ENCODE results near the gene SNRPD3. TPM values are rescaled to one million over a fixed set of nuclear protein-coding genes. Genes with fewer than 3 reads are reported as not detected.
"Not testable (repeated sequence)": the region's sequence is repeated elsewhere in the genome, so short reads cannot be mapped to it uniquely, and the experiment has no call there.

The SNRPD3 gene
- total RNA-seq, 1 donor from 2014 or later = 124 TPM

GRCh38 chr22:24523873-24524272 is 31.9 kb upstream of the SNRPD3 start:
- H3K27me3 Mint-ChIP-seq = peaks cover 6% of the 10 kb centered on the region
- no peak for TF ChIP-seq CTCF (IDR thresholded peaks at IDR 0.05; ENCODE audit: unreplicated experiment)
- peak overlapping the region; percentile 29 for H3K27ac Mint-ChIP-seq

DNA sequence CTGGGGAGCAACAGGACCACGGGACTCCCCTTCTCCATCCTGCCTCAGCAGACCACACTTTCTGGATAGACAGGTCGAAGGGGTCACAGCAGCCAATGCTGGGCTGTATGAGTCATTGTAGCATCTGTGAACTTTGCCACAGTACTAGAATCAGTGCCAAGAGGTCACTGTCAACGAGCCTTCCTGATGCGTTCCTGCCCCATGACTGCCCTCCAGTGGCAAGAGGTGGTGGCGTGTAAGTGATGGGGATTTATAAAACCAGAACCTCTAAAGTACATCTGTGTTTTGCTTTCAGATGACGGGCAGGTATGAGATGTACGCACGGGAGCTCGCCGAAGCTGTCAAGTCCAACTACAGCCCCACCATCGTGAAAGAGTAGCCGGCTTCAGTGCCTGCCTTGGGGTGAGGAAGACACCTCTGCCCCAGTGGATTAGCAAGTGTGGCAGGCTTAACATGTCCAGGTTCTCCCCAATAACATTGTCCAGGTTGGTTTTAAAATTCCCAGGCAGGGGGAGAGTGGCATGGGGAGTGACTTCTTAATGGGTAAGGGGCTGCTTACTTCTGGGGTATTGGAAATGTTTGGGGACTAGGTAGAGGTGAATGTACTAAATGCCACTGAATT is 30.3 kb upstream of the SNRPD3 start:
- TF ChIP-seq CTCF (IDR thresholded peaks at IDR 0.05; ENCODE audit: unreplicated experiment) = peak; percentile 84
- peaks cover 1% of the 10 kb centered on the region for H3K27me3 Mint-ChIP-seq
- H3K4me1 Mint-ChIP-seq (ENCODE audit: low read depth) = peaks cover 6% of the 10 kb centered on the region
- DNase-seq (ENCODE audit: low spot score, unreplicated experiment) = peak; percentile 65
- no peak overlapping the region for H3K4me3 Mint-ChIP-seq (ENCODE audit: low read depth)
- no peak overlapping the region for H3K27ac Mint-ChIP-seq
- peaks cover 4% of the 10 kb centered on the region for H3K9me3 Mint-ChIP-seq (ENCODE audit: low read depth)
- no peaks in the 10 kb centered on the region for H3K36me3 Mint-ChIP-seq (ENCODE audit: insufficient read depth)

More at GRCh38 chr22:24523873-24524272, 31.9 kb upstream of the SNRPD3 start:
- DNase-seq (ENCODE audit: low spot score, unreplicated experiment) = no peak
- Mint-ChIP-seq H3K9me3 (ENCODE audit: low read depth) (no peaks in the 10 kb centered on the region), H3K36me3 (ENCODE audit: insufficient read depth) (no peaks in the 10 kb centered on the region), H3K4me3 (ENCODE audit: low read depth) (no peak overlapping the region), H3K4me1 (ENCODE audit: low read depth) (peaks cover 4% of the 10 kb centered on the region)

DNA sequence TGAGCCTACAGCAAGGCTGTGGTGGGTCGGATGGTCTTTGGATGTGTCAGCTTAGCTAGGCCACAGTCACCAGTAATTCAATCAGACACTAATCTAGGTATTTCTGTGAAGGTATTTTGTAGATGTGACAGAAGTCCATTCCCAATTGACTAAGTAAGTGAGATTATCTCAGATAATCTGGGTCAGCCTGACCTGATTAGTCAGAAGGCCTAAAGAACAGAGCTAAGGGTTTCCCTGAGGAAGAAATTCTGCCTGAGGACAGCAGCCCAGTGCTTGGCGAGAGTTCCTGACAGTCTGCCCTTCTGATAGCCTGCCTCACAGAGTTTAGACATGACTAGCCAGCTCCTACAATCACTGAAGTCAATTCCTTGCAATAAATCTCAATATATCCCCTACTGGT is 29.6 kb upstream of the SNRPD3 start:
- Mint-ChIP-seq H3K36me3 (ENCODE audit: insufficient read depth) (no peaks in the 10 kb centered on the region), H3K27ac (no peak overlapping the region), H3K4me1 (ENCODE audit: low read depth) (peaks cover 6% of the 10 kb centered on the region), H3K9me3 (ENCODE audit: low read depth) (peaks cover 4% of the 10 kb centered on the region), H3K27me3 (no peaks in the 10 kb centered on the region), H3K4me3 (ENCODE audit: low read depth) (no peak overlapping the region)
- DNase-seq (ENCODE audit: low spot score, unreplicated experiment) = no peak
- TF ChIP-seq CTCF (IDR thresholded peaks at IDR 0.05; ENCODE audit: unreplicated experiment) = no peak

- no peak overlapping the region for H3K27ac Mint-ChIP-seq
- no peaks in the 10 kb centered on the region for H3K27me3 Mint-ChIP-seq
- H3K4me1 Mint-ChIP-seq (ENCODE audit: low read depth) = peaks cover 3% of the 10 kb centered on the region
- DNase-seq (ENCODE audit: low spot score, unreplicated experiment) = no peak
- TF ChIP-seq CTCF (IDR thresholded peaks at IDR 0.05; ENCODE audit: unreplicated experiment) = no peak
- no peaks in the 10 kb centered on the region for H3K36me3 Mint-ChIP-seq (ENCODE audit: insufficient read depth)
- no peak overlapping the region for H3K4me3 Mint-ChIP-seq (ENCODE audit: low read depth)
- H3K9me3 Mint-ChIP-seq (ENCODE audit: low read depth) = peaks cover 4% of the 10 kb centered on the region
These were observed 25.9 kb upstream of the SNRPD3 start for GRCh38 chr22:24529898-24530297.

DNA sequence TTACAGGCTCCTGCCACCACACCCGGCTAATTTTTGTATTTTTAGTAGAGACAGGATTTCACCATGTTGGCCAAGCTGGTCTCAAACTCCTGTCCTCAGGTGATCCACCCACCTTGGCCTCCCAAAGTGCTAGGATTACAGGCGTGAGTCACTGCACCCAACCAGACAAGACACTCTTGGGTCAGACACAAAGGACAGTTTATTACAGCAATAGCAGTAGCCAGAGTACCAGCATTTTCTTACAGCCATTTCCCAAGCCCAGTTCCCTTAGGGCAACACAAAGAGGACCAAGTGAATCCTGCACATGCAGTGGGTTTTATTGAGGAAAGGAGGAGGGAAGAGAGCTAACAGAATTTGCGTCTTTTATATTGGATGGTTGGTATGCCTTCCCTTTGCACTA is 24.8 kb upstream of the SNRPD3 start:
- not testable (repeated sequence) for H3K27me3 Mint-ChIP-seq; H3K36me3 Mint-ChIP-seq (ENCODE audit: insufficient read depth); H3K4me1 Mint-ChIP-seq (ENCODE audit: low read depth); H3K27ac Mint-ChIP-seq; DNase-seq (ENCODE audit: low spot score, unreplicated experiment); H3K9me3 Mint-ChIP-seq (ENCODE audit: low read depth); H3K4me3 Mint-ChIP-seq (ENCODE audit: low read depth)

- no peak overlapping the region for H3K4me3 Mint-ChIP-seq (ENCODE audit: low read depth)
These were observed 23.7 kb upstream of the SNRPD3 start for GRCh38 chr22:24532075-24532474.

More at GRCh38 chr22:24532075-24532474, 23.7 kb upstream of the SNRPD3 start:
- H3K36me3 Mint-ChIP-seq (ENCODE audit: insufficient read depth) = no peaks in the 10 kb centered on the region
- no peaks in the 10 kb centered on the region for H3K27me3 Mint-ChIP-seq
- no peak for DNase-seq (ENCODE audit: low spot score, unreplicated experiment)
- H3K9me3 Mint-ChIP-seq (ENCODE audit: low read depth) = peaks cover 4% of the 10 kb centered on the region
- H3K4me1 Mint-ChIP-seq (ENCODE audit: low read depth) = peaks cover 3% of the 10 kb centered on the region
- no peak for TF ChIP-seq CTCF (IDR thresholded peaks at IDR 0.05; ENCODE audit: unreplicated experiment)
- H3K27ac Mint-ChIP-seq = peak overlapping the region; percentile 16

Measured in progenitor cell of endocrine pancreas (in vitro differentiated cells).